AG04450 (cell line): ENCODE results near the gene PLEKHA6. TPM values are rescaled to one million over a fixed set of nuclear protein-coding genes. Genes with fewer than 3 reads are reported as not detected.

ENCODE experiments used
- CTCF ChIA-PET: fragments of 300-600, 350-600 bp; formaldehyde crosslinking; extraction: SDS; loops from one replicate; lab custom pipeline; 2022; ENCODE audit warnings: antibody characterized with exemption, inconsistent platforms; lab: Charles Lee
- POLR2A ChIA-PET: fragments of 350-600 bp; formaldehyde crosslinking; extraction: SDS; loops from one replicate; lab custom pipeline; 2021; ENCODE audit warnings: antibody characterized with exemption, inconsistent platforms; lab: Yijun Ruan, JAX
- DNase-seq: peaks from one replicate; pipeline ENCODE4 v3.0.0-alpha.2; 2011; ENCODE audit warnings: low read depth, low spot score
- H3K27ac ChIP-seq: one replicate; pipeline ENCODE4 v1.5.1; 2012; ENCODE audit warnings: low read depth, low read length, control low read depth
- H3K27me3 ChIP-seq: one replicate; pipeline ENCODE4 v1.6.0; 2012; ENCODE audit warnings: low read length; ENCODE audit not compliant: control insufficient read depth, insufficient read depth
- H3K4me3 ChIP-seq: 2 replicates; pipeline ENCODE4 v1.5.1; 2011; ENCODE audit warnings: mild to moderate bottlenecking, low read depth, low read length, control low read depth
- H3K9me3 ChIP-seq: 2 replicates; pipeline ENCODE4 v1.5.1; 2012; ENCODE audit warnings: low read length; ENCODE audit not compliant: control insufficient read depth, insufficient read depth
- CTCF ChIP-seq: IDR thresholded peaks from 2 replicates; pipeline ENCODE4 v1.5.1; 2011; ENCODE audit warnings: low read depth, low read length, control low read depth, inconsistent platforms
- polyA plus RNA-seq: library from polyadenylated mRNA; depleted of rRNA; stranded (reverse); fragments of >200 nt; gene quantifications from 2 replicates; pipeline ENCODE4 v1.2.3, GENCODE V29; 2011

PLEKHA6 gene
- polyA plus RNA-seq, 1 experiment: 6.8 TPM

- DNase-seq: no peak
- no peak for TF ChIP-seq CTCF
- POLR2A ChIA-PET: no interaction called here
- H3K9me3 ChIP-seq: no peaks in the 10 kb centered on the region; the same call in 1 of the 2 replicates
- CTCF ChIA-PET: interaction anchor here (1.0 to 1.8 kb wide), 8 partner anchors 9 to 399 kb away, joined by 3 to 23 read pairs (median 5); partner anchors contain the start of gene GOLT1A
- no peak overlapping the region for H3K27ac ChIP-seq
- H3K27me3 ChIP-seq: no peaks in the 10 kb centered on the region
- H3K4me3 ChIP-seq: peak overlapping the region; percentile 98
Measured at GRCh38 chr1:204407295-204407971, 47.7 kb upstream of the PLEKHA6 start.

- H3K27ac ChIP-seq: no peak overlapping the region
- no peak for DNase-seq
- no peaks in the 10 kb centered on the region; the same call in 1 of the 2 replicates for H3K9me3 ChIP-seq
- H3K4me3 ChIP-seq: peak overlapping the region; percentile 98
- no peaks in the 10 kb centered on the region for H3K27me3 ChIP-seq
- no peak for TF ChIP-seq CTCF
- ChIA-PET CTCF (interaction anchor here (0.6 to 1.5 kb wide), 5 partner anchors 8 to 400 kb away, joined by 3 to 23 read pairs (median 6); no protein-coding TSS in a partner anchor), POLR2A (no interaction called here)
Measured at GRCh38 chr1:204406621-204407020, 46.9 kb upstream of the PLEKHA6 start.

- CTCF ChIA-PET: interaction anchor here (0.6 kb wide), 1 partner anchor 24 kb away, joined by 8 read pairs; no protein-coding TSS in a partner anchor
- no peak for TF ChIP-seq CTCF
- peak overlapping the region; percentile 10 for H3K4me3 ChIP-seq
- POLR2A ChIA-PET: no interaction called here
- H3K27ac ChIP-seq: no peak overlapping the region
- no peaks in the 10 kb centered on the region for H3K27me3 ChIP-seq
- no peak for DNase-seq
- H3K9me3 ChIP-seq: no peaks in the 10 kb centered on the region; the same call in 1 of the 2 replicates
Measured at GRCh38 chr1:204405988-204406387, 46.3 kb upstream of the PLEKHA6 start.

GRCh38 chr1:204404629-204405028 lies 44.9 kb upstream of the PLEKHA6 start:
- ChIA-PET POLR2A (no interaction called here), CTCF (interaction anchor here (1.0 kb wide), 1 partner anchor 198 kb away, joined by 3 read pairs; no protein-coding TSS in a partner anchor)
- Histone ChIP-seq H3K27ac (no peak overlapping the region), H3K4me3 (no peak overlapping the region), H3K27me3 (no peaks in the 10 kb centered on the region), H3K9me3 (no peaks in the 10 kb centered on the region)
- TF ChIP-seq CTCF: no peak
- DNase-seq: no peak

GRCh38 chr1:204402391-204402790 lies 42.7 kb upstream of the PLEKHA6 start:
- Histone ChIP-seq H3K4me3 (no peak overlapping the region), H3K27ac (no peak overlapping the region), H3K9me3 (no peaks in the 10 kb centered on the region), H3K27me3 (no peaks in the 10 kb centered on the region)
- no peak for DNase-seq
- CTCF ChIA-PET: no interaction called here
- no peak for TF ChIP-seq CTCF
- POLR2A ChIA-PET: no interaction called here
